Measurements from ENCODE around the gene ADAM23. TPM values are rescaled to one million over a fixed set of nuclear protein-coding genes. Genes with fewer than 3 reads are reported as not detected.

The ADAM23 gene
- total and polyA plus RNA-seq, 2 experiments from 2014 or later: 2.8 to 3.3 TPM

DNA sequence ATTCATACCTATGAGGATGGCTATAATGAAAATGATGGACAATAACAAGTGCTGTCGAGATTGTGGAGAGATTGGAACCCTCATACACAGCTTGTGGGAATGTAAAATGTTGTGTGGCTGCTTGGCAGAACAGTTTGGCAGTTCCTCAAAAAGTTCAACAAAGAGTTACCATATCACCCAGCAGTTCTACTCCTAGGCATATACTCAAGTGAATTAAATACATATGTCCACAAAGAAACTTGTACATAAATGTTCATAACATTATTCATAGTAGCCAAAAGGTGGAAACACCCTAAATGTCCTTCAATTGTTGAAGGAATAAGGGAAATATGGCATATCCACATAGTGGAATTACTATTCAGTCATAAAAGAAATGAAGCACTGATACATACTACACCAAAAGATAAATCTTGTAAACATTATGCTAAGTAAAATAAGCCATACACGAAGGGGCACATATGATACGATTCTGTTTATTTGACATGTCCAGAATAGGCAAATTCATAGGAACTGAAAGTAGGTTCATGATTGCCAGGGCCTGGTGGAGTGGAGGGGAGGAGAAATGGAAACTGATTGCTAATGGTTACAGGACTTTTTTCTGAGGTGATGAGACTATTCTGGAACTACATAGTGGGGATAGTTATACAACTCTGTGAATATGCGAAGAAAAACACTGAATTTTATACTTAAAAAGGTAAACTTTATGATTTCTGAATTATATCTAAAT lies 92.1 kb downstream of the ADAM23 start:
- no peaks in the 10 kb centered on the region for H4K20me1 ChIP-seq (ENCODE audit: insufficient read depth, poor library complexity, severe bottlenecking)
- TF ChIP-seq EZH2phosphoT487 (IDR thresholded peaks at IDR 0.05; ENCODE audit: low read depth, severe bottlenecking, unreplicated experiment): no peak
- TF ChIP-seq EZH2 (IDR thresholded peaks at IDR 0.05; ENCODE audit: borderline replicate concordance): no peak
- TF ChIP-seq, protein P1, sequence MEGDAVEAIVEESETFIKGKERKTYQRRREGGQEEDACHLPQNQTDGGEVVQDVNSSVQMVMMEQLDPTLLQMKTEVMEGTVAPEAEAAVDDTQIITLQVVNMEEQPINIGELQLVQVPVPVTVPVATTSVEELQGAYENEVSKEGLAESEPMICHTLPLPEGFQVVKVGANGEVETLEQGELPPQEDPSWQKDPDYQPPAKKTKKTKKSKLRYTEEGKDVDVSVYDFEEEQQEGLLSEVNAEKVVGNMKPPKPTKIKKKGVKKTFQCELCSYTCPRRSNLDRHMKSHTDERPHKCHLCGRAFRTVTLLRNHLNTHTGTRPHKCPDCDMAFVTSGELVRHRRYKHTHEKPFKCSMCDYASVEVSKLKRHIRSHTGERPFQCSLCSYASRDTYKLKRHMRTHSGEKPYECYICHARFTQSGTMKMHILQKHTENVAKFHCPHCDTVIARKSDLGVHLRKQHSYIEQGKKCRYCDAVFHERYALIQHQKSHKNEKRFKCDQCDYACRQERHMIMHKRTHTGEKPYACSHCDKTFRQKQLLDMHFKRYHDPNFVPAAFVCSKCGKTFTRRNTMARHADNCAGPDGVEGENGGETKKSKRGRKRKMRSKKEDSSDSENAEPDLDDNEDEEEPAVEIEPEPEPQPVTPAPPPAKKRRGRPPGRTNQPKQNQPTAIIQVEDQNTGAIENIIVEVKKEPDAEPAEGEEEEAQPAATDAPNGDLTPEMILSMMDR (IDR thresholded peaks at IDR 0.05; ENCODE audit: poor library complexity): no peak
- no peak overlapping the region for H3K27ac ChIP-seq
- H3K4me1 ChIP-seq (ENCODE audit: insufficient read depth): no peaks in the 10 kb centered on the region
- no peaks in the 10 kb centered on the region for H3K9me3 ChIP-seq (ENCODE audit: low read depth)
- H3K4me3 ChIP-seq: no peak overlapping the region
- H3K4me2 ChIP-seq: no peak overlapping the region
- no peaks in the 10 kb centered on the region for H3K27me3 ChIP-seq
- no peak for DNase-seq (ENCODE audit: low spot score)
- H3K36me3 ChIP-seq (replicated peaks; ENCODE audit: insufficient read depth, low read depth): no peaks in the 10 kb centered on the region
- H2AFZ ChIP-seq: no peak overlapping the region
- H3K79me2 ChIP-seq: no peaks in the 10 kb centered on the region
- 89% methylated on average over 4 of the region's 4 CpGs for WGBS (ENCODE audit: low lambda C conversion rate, missing lambda C conversion rate)
- H3K9me2 ChIP-seq (replicated peaks; ENCODE audit: insufficient read depth): no peaks in the 10 kb centered on the region

DNA sequence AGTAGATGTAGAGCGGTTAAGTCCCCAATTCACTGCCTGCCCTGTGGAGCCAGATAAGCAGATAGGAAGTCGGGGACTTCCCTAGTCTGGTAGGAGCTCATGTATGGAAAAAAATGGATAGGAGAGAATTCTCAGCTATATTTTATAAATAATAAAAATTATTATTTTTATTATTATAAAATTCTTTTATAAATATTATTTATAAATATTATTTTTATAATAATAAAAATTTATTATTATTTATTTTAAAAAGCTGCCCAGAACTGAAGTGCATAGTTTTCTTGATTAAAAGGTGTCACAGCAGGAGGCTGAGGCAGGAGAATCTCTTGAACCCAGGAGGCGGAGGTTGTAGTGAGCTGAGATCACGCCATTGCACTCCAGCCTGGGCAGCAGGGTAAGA lies 97.4 kb downstream of the ADAM23 start:
- Histone ChIP-seq H3K4me3 (no peak overlapping the region), H3K4me1 (ENCODE audit: insufficient read depth) (no peaks in the 10 kb centered on the region), H3K9me3 (ENCODE audit: low read depth) (no peaks in the 10 kb centered on the region), H3K9me2 (replicated peaks; ENCODE audit: insufficient read depth) (no peaks in the 10 kb centered on the region), H3K36me3 (replicated peaks; ENCODE audit: insufficient read depth, low read depth) (no peaks in the 10 kb centered on the region), H3K27me3 (no peaks in the 10 kb centered on the region), H2AFZ (no peak overlapping the region), H3K4me2 (no peak overlapping the region), H4K20me1 (ENCODE audit: insufficient read depth, poor library complexity, severe bottlenecking) (no peaks in the 10 kb centered on the region), H3K79me2 (no peaks in the 10 kb centered on the region), H3K27ac (no peak overlapping the region)
- DNase-seq (ENCODE audit: low spot score): no peak
- 93% methylated on average over 4 of the region's 4 CpGs for WGBS (ENCODE audit: low lambda C conversion rate, missing lambda C conversion rate)
- TF ChIP-seq EZH2phosphoT487 (IDR thresholded peaks at IDR 0.05; ENCODE audit: low read depth, severe bottlenecking, unreplicated experiment): no peak
- TF ChIP-seq, protein P1 (IDR thresholded peaks at IDR 0.05; ENCODE audit: poor library complexity): no peak
- TF ChIP-seq EZH2 (IDR thresholded peaks at IDR 0.05; ENCODE audit: borderline replicate concordance): no peak

DNA sequence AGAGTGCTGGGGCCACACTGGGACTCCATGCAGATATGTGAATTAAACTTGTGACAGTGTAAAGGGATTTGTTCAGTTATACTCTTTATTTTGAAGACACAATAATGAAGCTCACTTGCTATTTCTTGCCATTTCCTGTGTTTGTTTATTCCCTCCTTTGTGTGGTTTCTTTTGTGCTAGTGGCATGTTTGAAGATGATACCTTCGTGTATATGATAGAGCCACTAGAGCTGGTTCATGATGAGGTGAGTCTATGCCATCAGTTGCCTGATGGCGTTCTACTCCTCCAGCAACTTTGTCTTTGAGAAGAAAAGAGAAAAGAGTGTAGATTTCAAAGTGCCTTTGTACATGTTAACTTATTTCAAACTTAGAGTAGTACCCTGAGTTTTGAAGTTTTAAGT lies 99.7 kb downstream of the ADAM23 start:
- no peak overlapping the region for H2AFZ ChIP-seq
- no peak for DNase-seq (ENCODE audit: low spot score)
- H3K9me3 ChIP-seq (ENCODE audit: low read depth): no peaks in the 10 kb centered on the region
- no peaks in the 10 kb centered on the region for H3K79me2 ChIP-seq
- H3K27me3 ChIP-seq: no peaks in the 10 kb centered on the region
- H3K4me1 ChIP-seq (ENCODE audit: insufficient read depth): no peaks in the 10 kb centered on the region
- H3K36me3 ChIP-seq (replicated peaks; ENCODE audit: insufficient read depth, low read depth): no peaks in the 10 kb centered on the region
- no peak for TF ChIP-seq EZH2phosphoT487 (IDR thresholded peaks at IDR 0.05; ENCODE audit: low read depth, severe bottlenecking, unreplicated experiment)
- no peak for TF ChIP-seq EZH2 (IDR thresholded peaks at IDR 0.05; ENCODE audit: borderline replicate concordance)
- TF ChIP-seq, protein P1 (IDR thresholded peaks at IDR 0.05; ENCODE audit: poor library complexity): no peak
- H3K4me3 ChIP-seq: no peak overlapping the region
- whole genome bisulfite sequencing (ENCODE audit: low lambda C conversion rate, missing lambda C conversion rate): 82% methylated on average over 2 of the region's 2 CpGs
- no peak overlapping the region for H3K4me2 ChIP-seq
- H4K20me1 ChIP-seq (ENCODE audit: insufficient read depth, poor library complexity, severe bottlenecking): no peaks in the 10 kb centered on the region
- no peak overlapping the region for H3K27ac ChIP-seq
- no peaks in the 10 kb centered on the region for H3K9me2 ChIP-seq (replicated peaks; ENCODE audit: insufficient read depth)
